ENCODE data around the gene IL13RA1. TPM values are rescaled to one million over a fixed set of nuclear protein-coding genes. Genes with fewer than 3 reads are reported as not detected.
"Not testable (repeated sequence)": the region's sequence is repeated elsewhere in the genome, so short reads cannot be mapped to it uniquely, and the experiment has no call there.

Gene IL13RA1
- total RNA-seq, 1 experiment from 2014 or later: 14.4 TPM

GRCh38 chrX:118714521-118714920, 12.9 kb upstream of the IL13RA1 start:
- H3K23ac ChIP-seq (ENCODE audit: insufficient read length, low read depth, low read length): no peak overlapping the region
- no peak overlapping the region for H2BK12ac ChIP-seq (ENCODE audit: insufficient read length, low read depth, low read length)
- no peak overlapping the region for H2AFZ ChIP-seq (ENCODE audit: low read length)
- Mint-ChIP-seq H3K27ac (no peak overlapping the region), H3K4me3 (no peak overlapping the region), H3K9me3 (peaks cover 16 to 59% of the 10 kb centered on the region in 2 experiments), H3K36me3 (ENCODE audit: insufficient read depth in 1 of 3, low read depth in 3 of 3) (peaks cover 0 to 8% (median 0%) of the 10 kb centered on the region in 3 experiments; a peak in 2 of 7 replicates), H3K4me1 (no peaks in the 10 kb centered on the region; a peak in 1 of 4 replicates), H3K27me3 (ENCODE audit: low read depth) (no peaks in the 10 kb centered on the region)
- no peak overlapping the region for H2BK5ac ChIP-seq (ENCODE audit: insufficient read length, low read length)
- H3K56ac ChIP-seq (ENCODE audit: insufficient read length, low read depth, low read length): no peak overlapping the region
- no peak overlapping the region for H3K14ac ChIP-seq (ENCODE audit: insufficient read depth, low read length)
- H3K9me3 ChIP-seq (ENCODE audit: control insufficient read depth, low read depth, low read length): peaks cover 27% of the 10 kb centered on the region
- no peak overlapping the region for H3K4ac ChIP-seq (ENCODE audit: low read depth, low read length)
- H3K4me1 ChIP-seq (ENCODE audit: insufficient read depth, low read length): no peaks in the 10 kb centered on the region
- H4K5ac ChIP-seq (ENCODE audit: insufficient read length, low read depth, low read length): no peak overlapping the region
- no peak overlapping the region for H2AK5ac ChIP-seq (ENCODE audit: insufficient read length, low read length)
- WGBS (ENCODE audit: extremely low coverage, insufficient read length, low lambda C conversion rate): no CpG with 5 or more reads among the region's 1 CpG
- H3K27ac ChIP-seq (ENCODE audit: insufficient read length, low read depth, low read length): no peak overlapping the region
- H2BK20ac ChIP-seq (ENCODE audit: low read depth, low read length, poor library complexity, severe bottlenecking): no peak overlapping the region
- H2BK15ac ChIP-seq (ENCODE audit: low read depth, low read length): no peak overlapping the region
- H3K23me2 ChIP-seq (ENCODE audit: insufficient read length, low read depth, low read length, poor library complexity, severe bottlenecking): no peaks in the 10 kb centered on the region
- H4K8ac ChIP-seq (replicated peaks; ENCODE audit: insufficient read length, low read depth, low read length): no peak overlapping the region
- H3K4me2 ChIP-seq (ENCODE audit: insufficient read depth, insufficient read length, low read length): no peak overlapping the region
- DNase-seq: no peak
- no peak overlapping the region for H2BK120ac ChIP-seq (ENCODE audit: low read depth, low read length, poor library complexity, severe bottlenecking)
- no peak overlapping the region for H4K91ac ChIP-seq (ENCODE audit: insufficient read length, low read depth, low read length)
- H3K79me2 ChIP-seq (ENCODE audit: insufficient read depth, low read length): no peaks in the 10 kb centered on the region
- no peak overlapping the region for H3K9ac ChIP-seq (ENCODE audit: extremely low read depth, insufficient read length, low read length)
- no peak overlapping the region for H3T11ph ChIP-seq (ENCODE audit: low read length)
- H3K79me1 ChIP-seq (ENCODE audit: insufficient read depth, low read depth, low read length, poor library complexity, severe bottlenecking): no peaks in the 10 kb centered on the region
- no peaks in the 10 kb centered on the region for H4K20me1 ChIP-seq (ENCODE audit: control insufficient read depth, insufficient read depth, insufficient read length)
- no peak for TF ChIP-seq CTCF (conservative IDR thresholded peaks at IDR 0.05)
- no peak overlapping the region for H3K18ac ChIP-seq (ENCODE audit: insufficient read length, low read depth, low read length)
- no peaks in the 10 kb centered on the region for H3K27me3 ChIP-seq (ENCODE audit: insufficient read depth, low read length)

DNA sequence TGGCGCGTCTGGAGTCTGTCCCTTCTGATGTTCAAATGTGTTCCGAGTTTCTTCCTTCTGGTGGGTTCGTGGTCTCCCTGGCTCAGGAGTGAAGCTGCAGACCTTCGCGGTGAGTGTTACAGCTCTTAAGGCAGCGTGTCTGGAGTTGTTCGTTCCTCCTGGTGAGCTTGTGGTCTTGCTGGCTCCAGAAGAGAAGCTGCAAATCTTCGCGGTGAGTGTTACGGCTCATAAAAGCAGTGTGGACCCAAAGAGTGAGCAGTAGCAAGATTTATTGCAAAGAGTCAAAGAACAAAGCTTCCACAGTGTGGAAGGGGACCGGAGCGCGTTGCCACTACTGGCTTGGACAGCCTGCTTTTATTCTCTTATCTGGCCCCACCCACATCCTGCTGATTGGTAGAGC, 11.5 kb upstream of the IL13RA1 start:
- H3K18ac ChIP-seq (ENCODE audit: insufficient read length, low read depth, low read length); H3K23ac ChIP-seq (ENCODE audit: insufficient read length, low read depth, low read length); H2BK15ac ChIP-seq (ENCODE audit: low read depth, low read length); H4K91ac ChIP-seq (ENCODE audit: insufficient read length, low read depth, low read length); H3K27me3 Mint-ChIP-seq (ENCODE audit: low read depth); H4K20me1 ChIP-seq (ENCODE audit: control insufficient read depth, insufficient read depth, insufficient read length); H4K5ac ChIP-seq (ENCODE audit: insufficient read length, low read depth, low read length); H3K4ac ChIP-seq (ENCODE audit: low read depth, low read length); H4K8ac ChIP-seq (replicated peaks; ENCODE audit: insufficient read length, low read depth, low read length); H3K4me3 Mint-ChIP-seq; H3K23me2 ChIP-seq (ENCODE audit: insufficient read length, low read depth, low read length, poor library complexity, severe bottlenecking); H2AK5ac ChIP-seq (ENCODE audit: insufficient read length, low read length); H3K4me2 ChIP-seq (ENCODE audit: insufficient read depth, insufficient read length, low read length); H2BK20ac ChIP-seq (ENCODE audit: low read depth, low read length, poor library complexity, severe bottlenecking); H3K4me1 Mint-ChIP-seq; H3K36me3 Mint-ChIP-seq (ENCODE audit: insufficient read depth in 1 of 3, low read depth in 3 of 3); H3K56ac ChIP-seq (ENCODE audit: insufficient read length, low read depth, low read length); H2AFZ ChIP-seq (ENCODE audit: low read length); H3T11ph ChIP-seq (ENCODE audit: low read length); H3K14ac ChIP-seq (ENCODE audit: insufficient read depth, low read length); H3K4me1 ChIP-seq (ENCODE audit: insufficient read depth, low read length); H2BK12ac ChIP-seq (ENCODE audit: insufficient read length, low read depth, low read length); H3K79me2 ChIP-seq (ENCODE audit: insufficient read depth, low read length); H3K27me3 ChIP-seq (ENCODE audit: insufficient read depth, low read length); H2BK5ac ChIP-seq (ENCODE audit: insufficient read length, low read length); H3K9ac ChIP-seq (ENCODE audit: extremely low read depth, insufficient read length, low read length); DNase-seq; H3K27ac ChIP-seq (ENCODE audit: insufficient read length, low read depth, low read length); H2BK120ac ChIP-seq (ENCODE audit: low read depth, low read length, poor library complexity, severe bottlenecking); H3K79me1 ChIP-seq (ENCODE audit: insufficient read depth, low read depth, low read length, poor library complexity, severe bottlenecking): not testable (repeated sequence)
- H3K27ac Mint-ChIP-seq: peak overlapping the region in 1 of 3 experiments; percentile 69; a peak in 1 of 7 replicates
- WGBS (ENCODE audit: extremely low coverage, insufficient read length, low lambda C conversion rate): no CpG with 5 or more reads among the region's 14 CpGs
- peaks cover 21% of the 10 kb centered on the region for H3K9me3 ChIP-seq (ENCODE audit: control insufficient read depth, low read depth, low read length)
- peaks cover 13 to 62% of the 10 kb centered on the region in 2 experiments for H3K9me3 Mint-ChIP-seq

Measured in H9 (cell line).